Right cardiac atrium (tissue), 5 donors: Measurements from ENCODE around the gene CYP21A2. TPM values are rescaled to one million over a fixed set of nuclear protein-coding genes. Genes with fewer than 3 reads are reported as not detected.
"Not testable (repeated sequence)": the region's sequence is repeated elsewhere in the genome, so short reads cannot be mapped to it uniquely, and the experiment has no call there.

ENCODE experiments used
- ATAC-seq, 2 donors: fragments of 200-7000 bp; cut with Tn5 transposase; one replicate each; pipeline versions ENCODE4 v1.8.0 to v1.9.1; 2020; ENCODE audit warnings: moderate library complexity in 2 of 2, mild to moderate bottlenecking in 1 of 2
- DNase-seq, 3 donors: peaks; one replicate each; pipeline ENCODE4 v3.0.0-alpha.2; 2020
- H3K27ac ChIP-seq: one replicate; pipeline ENCODE4 v1.5.1; 2013; ENCODE audit warnings: mild to moderate bottlenecking, low read length, control low read depth, moderate library complexity
- H3K27me3 ChIP-seq: one replicate; pipeline ENCODE4 v1.6.1; 2013; ENCODE audit not compliant: control insufficient read depth, insufficient read depth
- H3K4me1 ChIP-seq: one replicate; pipeline ENCODE4 v1.6.1; 2013; ENCODE audit warnings: low read length; ENCODE audit not compliant: control insufficient read depth, insufficient read depth
- H3K4me3 ChIP-seq: one replicate; pipeline ENCODE4 v1.5.1; 2013; ENCODE audit warnings: low read length, control low read depth
- H3K9me3 ChIP-seq: one replicate; pipeline ENCODE4 v1.6.1; 2013; ENCODE audit warnings: low read length; ENCODE audit not compliant: control insufficient read depth
- WGBS: extraction: QIAGEN DNeasy Blood & Tissue Kit; methylation state at CpG from one replicate; pipeline ENCODE4 v1.1.7; 2013; 5-methylcytosine and 5-hydroxymethylcytosine counted together
- intact Hi-C, 4 donors: fragments of 100-400 bp; cut with DNase I; formaldehyde crosslinking; loops; one replicate each; pipeline versions ENCODE4 v1.11.0 to v1.14.0; 2022 to 2023
- polyA plus RNA-seq: library from polyadenylated mRNA; stranded (reverse); fragments of 200-250 nt; gene quantifications from one replicate; pipeline ENCODE4 v1.2.3, GENCODE V29; 2013
- total RNA-seq, 4 donors: library from RNA; stranded (reverse); fragmentation: NEBNext Ultra II Directional; extraction: Animal tissue kit (Norgen Biotek cat#: 25700); gene quantifications; one replicate each; pipeline ENCODE4 v1.2.1, GENCODE V29; 2021
- donor health status: healthy with polysubstance abuse.
- donor health status: DM: no; HTN: yes; CAD: no.
- donor health status: DM: no; HTN: no; CAD: no.
- donor health status: DM: no; HTN: yes; CAD: no; lungs with severe emphysema.
- donor health status: DM: yes; HTN: yes; CAD: no.

Gene CYP21A2
- total and polyA plus RNA-seq, 5 donors = 0.47 to 3.2 (median 0.49) TPM; not detected in 1

- DNase-seq (peak; percentile 64 to 82 (median 82)), ATAC-seq (peak; percentile 33 to 40)
- intact Hi-C loops = loop anchor here in 1 of 4 donors (10.0 kb wide), 1 partner anchor 49 kb away; no protein-coding TSS in a partner anchor
- WGBS = 61% methylated on average over 22 of the region's 22 CpGs
- Histone ChIP-seq H3K9me3 (no peaks in the 10 kb centered on the region), H3K27ac (peak overlapping the region; percentile 85), H3K4me1 (peaks cover 3% of the 10 kb centered on the region), H3K27me3 (no peaks in the 10 kb centered on the region), H3K4me3 (no peak overlapping the region)
Observed at GRCh38 chr6:32045811-32046449, 7.7 kb downstream of the CYP21A2 start.

DNA sequence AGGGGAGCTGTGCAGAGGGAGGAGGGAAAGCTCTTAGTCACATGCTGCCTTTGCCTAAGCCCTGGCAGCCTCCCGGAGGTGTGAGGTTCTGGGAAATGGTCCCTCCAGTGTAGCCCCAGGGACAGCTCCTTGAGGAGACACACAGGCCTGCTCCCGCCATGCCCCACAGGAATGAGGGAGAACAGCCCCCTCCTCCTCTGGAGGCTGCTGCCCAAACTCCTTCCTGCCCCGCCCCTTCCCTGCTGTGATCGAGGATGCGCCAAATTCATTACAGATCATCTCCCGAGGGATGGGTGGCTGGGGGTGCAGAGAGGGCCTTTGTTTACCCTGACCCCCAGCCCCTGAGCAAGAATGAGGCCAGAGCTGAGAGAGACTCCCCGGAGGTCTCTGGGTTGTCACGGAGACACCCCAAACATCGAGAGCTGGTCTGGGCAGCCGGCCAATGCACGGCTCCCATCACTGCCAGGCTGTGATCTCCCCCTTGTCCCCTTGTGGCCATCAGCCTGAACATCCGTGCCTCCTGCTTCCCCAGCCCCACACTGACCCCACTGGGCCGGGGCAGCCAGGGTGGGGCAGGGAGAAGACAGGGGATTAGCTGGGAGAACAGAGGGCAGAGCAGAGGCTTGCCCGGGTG lies 8.4 kb downstream of the CYP21A2 start:
- H3K4me1 ChIP-seq = peaks cover 3% of the 10 kb centered on the region
- DNase-seq = peak; percentile 73 to 89 (median 86)
- intact Hi-C loops = loop anchor here in 1 of 4 donors (10.0 kb wide), 1 partner anchor 48 kb away; no protein-coding TSS in a partner anchor
- H3K27me3 ChIP-seq = no peaks in the 10 kb centered on the region
- ATAC-seq = peak; percentile 32 to 46
- no peak overlapping the region for H3K4me3 ChIP-seq
- peak overlapping the region; percentile 85 for H3K27ac ChIP-seq
- whole genome bisulfite sequencing = 35% methylated on average over 14 of the region's 14 CpGs
- H3K9me3 ChIP-seq = no peaks in the 10 kb centered on the region

GRCh38 chr6:32047084-32047478 lies 8.9 kb downstream of the CYP21A2 start:
- DNase-seq (peak in 2 of 3 donors; percentile 83 to 85), ATAC-seq (peak; percentile 67 to 84)
- Histone ChIP-seq H3K9me3 (no peaks in the 10 kb centered on the region), H3K27ac (peak overlapping the region; percentile 85), H3K27me3 (no peaks in the 10 kb centered on the region), H3K4me3 (no peak overlapping the region), H3K4me1 (peaks cover 3% of the 10 kb centered on the region)
- intact Hi-C loops = loop anchor here in 1 of 4 donors (10.0 kb wide), 1 partner anchor 48 kb away; no protein-coding TSS in a partner anchor
- WGBS = 52% methylated on average over 11 of the region's 11 CpGs

DNA sequence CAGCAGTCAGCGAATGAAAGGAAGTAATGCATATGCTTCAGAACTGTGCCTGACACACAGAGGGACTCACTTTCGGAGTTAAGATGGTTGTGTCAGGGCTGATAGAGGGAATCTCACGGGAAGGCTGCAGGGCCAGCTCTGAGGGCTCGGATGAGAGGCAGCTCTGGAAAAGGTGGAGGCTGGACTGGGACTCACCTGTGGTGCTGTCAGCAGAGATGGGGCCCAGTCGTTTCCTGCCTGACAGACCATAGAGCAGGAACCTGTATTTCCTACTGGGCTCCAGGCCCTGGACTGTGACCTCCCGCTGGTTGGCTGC lies 9.3 kb downstream of the CYP21A2 start:
- intact Hi-C loops = loop anchor here in 1 of 4 donors (10.0 kb wide), 1 partner anchor 47 kb away; no protein-coding TSS in a partner anchor
- Histone ChIP-seq H3K27ac (peak overlapping the region; percentile 3), H3K9me3 (no peaks in the 10 kb centered on the region), H3K4me3 (no peak overlapping the region), H3K4me1 (peaks cover 3% of the 10 kb centered on the region), H3K27me3 (no peaks in the 10 kb centered on the region)
- ATAC-seq (no peak), DNase-seq (peak in 1 of 3 donors; percentile 29)
- 69% methylated on average over 6 of the region's 6 CpGs for WGBS

- peak overlapping the region; percentile 28 for H3K27ac ChIP-seq
- H3K4me3 ChIP-seq = no peak overlapping the region
- DNase-seq = peak; percentile 77 to 91 (median 89)
- H3K27me3 ChIP-seq = no peaks in the 10 kb centered on the region
- ATAC-seq = peak; percentile 38 to 54
- H3K4me1 ChIP-seq = peaks cover 3% of the 10 kb centered on the region
- H3K9me3 ChIP-seq = no peaks in the 10 kb centered on the region
- intact Hi-C loops = loop anchor here in 1 of 4 donors (10.0 kb wide), 1 partner anchor 47 kb away; no protein-coding TSS in a partner anchor
- WGBS = 45% methylated on average over 42 of the region's 42 CpGs
Observed at GRCh38 chr6:32047855-32048766, 9.9 kb downstream of the CYP21A2 start.

GRCh38 chr6:32049149-32049548 lies 10.9 kb downstream of the CYP21A2 start:
- not testable (repeated sequence) for ATAC-seq, H3K27ac ChIP-seq, H3K4me1 ChIP-seq, H3K27me3 ChIP-seq, H3K9me3 ChIP-seq, H3K4me3 ChIP-seq
- DNase-seq = peak in 2 of 3 donors; percentile 39 to 44
- 92% methylated on average over 21 of the region's 21 CpGs for WGBS
- intact Hi-C loops = loop anchor here in 1 of 4 donors (10.0 kb wide), 1 partner anchor 46 kb away; no protein-coding TSS in a partner anchor

DNA sequence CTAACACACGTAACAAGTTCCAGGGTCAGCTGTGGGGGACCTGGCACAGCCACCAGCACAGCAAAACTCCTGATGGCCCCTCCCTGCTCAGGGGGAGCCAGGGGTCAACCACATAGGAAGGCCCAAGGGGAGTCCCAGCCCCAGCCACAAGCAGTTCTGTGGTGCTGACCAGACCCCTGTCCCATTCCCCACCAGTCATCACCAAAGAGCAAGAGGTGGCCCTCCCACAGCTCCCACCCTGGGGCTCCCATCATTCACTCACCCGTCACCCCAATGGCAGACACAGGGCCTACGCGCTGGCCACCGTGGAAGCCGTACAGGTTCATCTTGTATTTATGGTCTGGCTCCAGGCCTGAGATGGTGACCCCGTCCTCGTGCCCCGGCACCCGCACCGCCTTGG lies 11.5 kb downstream of the CYP21A2 start:
- not testable (repeated sequence) for H3K27me3 ChIP-seq, H3K4me3 ChIP-seq, H3K4me1 ChIP-seq, H3K9me3 ChIP-seq, ATAC-seq, H3K27ac ChIP-seq
- 91% methylated on average over 8 of the region's 11 CpGs for WGBS
- DNase-seq = peak; percentile 10 to 62 (median 36)
- intact Hi-C loops = loop anchor here in 1 of 4 donors (10.0 kb wide), 1 partner anchor 45 kb away; no protein-coding TSS in a partner anchor

- peaks cover 3% of the 10 kb centered on the region for H3K4me1 ChIP-seq
- H3K27me3 ChIP-seq = no peaks in the 10 kb centered on the region
- DNase-seq = peak in 2 of 3 donors; percentile 3 to 30
- no peaks in the 10 kb centered on the region for H3K9me3 ChIP-seq
- WGBS = 70% methylated on average over 5 of the region's 5 CpGs
- H3K4me3 ChIP-seq = no peak overlapping the region
- no peak for ATAC-seq
- H3K27ac ChIP-seq = no peak overlapping the region
- intact Hi-C loops = no loop called here
Observed at GRCh38 chr6:32050562-32050961, 12.3 kb downstream of the CYP21A2 start.

- H3K4me1 ChIP-seq, H3K27me3 ChIP-seq, H3K27ac ChIP-seq, H3K4me3 ChIP-seq, H3K9me3 ChIP-seq, intact Hi-C loops, ATAC-seq: not testable (repeated sequence)
- DNase-seq = peak; percentile 18 to 52 (median 50)
- 78% methylated on average over 20 of the region's 20 CpGs for WGBS
Observed at GRCh38 chr6:32052626-32053025, 14.4 kb downstream of the CYP21A2 start.

DNA sequence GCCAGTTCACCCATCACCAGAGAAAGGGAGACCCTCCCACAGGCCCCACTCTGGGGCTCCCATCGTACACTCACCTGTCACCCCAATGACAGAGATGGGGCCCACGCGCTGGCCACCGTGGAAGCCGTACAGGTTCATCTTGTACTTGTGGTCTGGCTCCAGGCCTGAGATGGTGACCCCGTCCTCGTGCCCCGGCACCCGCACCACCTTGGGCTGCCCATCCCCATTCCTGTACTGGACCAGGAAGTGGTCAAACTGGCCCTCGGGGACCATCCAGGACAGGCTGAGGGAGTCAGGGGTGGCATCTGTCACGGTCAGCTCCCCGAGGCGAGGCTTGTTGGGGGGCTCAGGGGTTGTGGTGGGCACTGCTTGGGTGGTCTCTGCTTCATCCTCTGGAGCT lies 15.1 kb downstream of the CYP21A2 start:
- H3K27me3 ChIP-seq, H3K4me3 ChIP-seq, H3K9me3 ChIP-seq, intact Hi-C loops, ATAC-seq, H3K4me1 ChIP-seq, H3K27ac ChIP-seq: not testable (repeated sequence)
- 91% methylated on average over 13 of the region's 13 CpGs for WGBS
- DNase-seq = peak; percentile 15 to 40 (median 28)
